Memory B cell (primary cell): ENCODE results near the gene IGSF9.

Source experiments
- ATAC-seq: fragments of 150-1000 bp; cut with Tn5 transposase; 2 replicates; pipeline ENCODE4 v1.10.0; 2021; ENCODE audit warnings: low read depth, mild to moderate bottlenecking, moderate library complexity
- DNase-seq, 2 donors: peaks; one replicate each; pipeline ENCODE4 v3.0.0; 2022; ENCODE audit warnings: low spot score in 2 of 2
- H3K27ac Mint-ChIP-seq: one replicate; pipeline ENCODE4 v1.8.0; 2022; ENCODE audit warnings: mild to moderate bottlenecking, moderate library complexity, mixed read lengths
- H3K27me3 Mint-ChIP-seq: one replicate; pipeline ENCODE4 v1.8.0; 2022; ENCODE audit warnings: mixed read lengths
- H3K36me3 Mint-ChIP-seq: one replicate; pipeline ENCODE4 v1.8.0; 2022; ENCODE audit warnings: mild to moderate bottlenecking, mixed read lengths
- H3K4me1 Mint-ChIP-seq: one replicate; pipeline ENCODE4 v1.8.0; 2022; ENCODE audit warnings: mixed read lengths
- H3K4me3 Mint-ChIP-seq: one replicate; pipeline ENCODE4 v1.8.0; 2022; ENCODE audit warnings: mild to moderate bottlenecking, moderate library complexity, mixed read lengths
- H3K9me3 Mint-ChIP-seq: one replicate; pipeline ENCODE4 v1.8.0; 2022; ENCODE audit warnings: mixed read lengths

Gene IGSF9

GRCh38 chr1:159937054-159937750, 8.2 kb downstream of the IGSF9 start:
- H3K4me3 Mint-ChIP-seq, result peak overlapping the region; percentile 46
- ATAC-seq (peak; percentile 28), DNase-seq (no peak)
- H3K36me3 Mint-ChIP-seq, result no peaks in the 10 kb centered on the region
- peaks cover 41% of the 10 kb centered on the region for H3K4me1 Mint-ChIP-seq
- H3K27ac Mint-ChIP-seq, result no peak overlapping the region
- H3K9me3 Mint-ChIP-seq, result no peaks in the 10 kb centered on the region
- no peaks in the 10 kb centered on the region for H3K27me3 Mint-ChIP-seq

- no peaks in the 10 kb centered on the region for H3K9me3 Mint-ChIP-seq
- no peaks in the 10 kb centered on the region for H3K36me3 Mint-ChIP-seq
- H3K4me3 Mint-ChIP-seq, result peak overlapping the region; percentile 33
- no peak overlapping the region for H3K27ac Mint-ChIP-seq
- peak; percentile 85 to 94 for DNase-seq
- peaks cover 41% of the 10 kb centered on the region for H3K4me1 Mint-ChIP-seq
- peaks cover 2% of the 10 kb centered on the region for H3K27me3 Mint-ChIP-seq
- ATAC-seq, result peak; percentile 80
Observed at GRCh38 chr1:159936273-159936904, 9.0 kb downstream of the IGSF9 start.

GRCh38 chr1:159935719-159936272, 9.6 kb downstream of the IGSF9 start:
- Mint-ChIP-seq H3K4me1 (peaks cover 41% of the 10 kb centered on the region), H3K36me3 (no peaks in the 10 kb centered on the region), H3K4me3 (no peak overlapping the region), H3K9me3 (no peaks in the 10 kb centered on the region), H3K27ac (no peak overlapping the region), H3K27me3 (peaks cover 3% of the 10 kb centered on the region)
- no peak for DNase-seq
- ATAC-seq, result peak; percentile 43

- Mint-ChIP-seq H3K4me1 (peaks cover 39% of the 10 kb centered on the region), H3K36me3 (no peaks in the 10 kb centered on the region), H3K4me3 (no peak overlapping the region), H3K27ac (no peak overlapping the region), H3K9me3 (no peaks in the 10 kb centered on the region), H3K27me3 (peaks cover 4% of the 10 kb centered on the region)
- DNase-seq, result no peak
- no peak for ATAC-seq
Observed at GRCh38 chr1:159935305-159935704, 10.1 kb downstream of the IGSF9 start.

- no peak overlapping the region for H3K27ac Mint-ChIP-seq
- H3K4me1 Mint-ChIP-seq, result peaks cover 39% of the 10 kb centered on the region
- H3K36me3 Mint-ChIP-seq, result no peaks in the 10 kb centered on the region
- peaks cover 4% of the 10 kb centered on the region for H3K27me3 Mint-ChIP-seq
- ATAC-seq (no peak), DNase-seq (no peak)
- no peak overlapping the region for H3K4me3 Mint-ChIP-seq
- H3K9me3 Mint-ChIP-seq, result no peaks in the 10 kb centered on the region
Observed at GRCh38 chr1:159934136-159935039, 11.0 kb downstream of the IGSF9 start.

GRCh38 chr1:159933347-159933746, 12.1 kb downstream of the IGSF9 start:
- ATAC-seq (no peak), DNase-seq (no peak)
- H3K27me3 Mint-ChIP-seq, result peaks cover 4% of the 10 kb centered on the region
- H3K36me3 Mint-ChIP-seq, result no peaks in the 10 kb centered on the region
- H3K4me1 Mint-ChIP-seq, result peaks cover 32% of the 10 kb centered on the region
- no peak overlapping the region for H3K27ac Mint-ChIP-seq
- H3K9me3 Mint-ChIP-seq, result no peaks in the 10 kb centered on the region
- H3K4me3 Mint-ChIP-seq, result no peak overlapping the region

GRCh38 chr1:159932296-159933285, 12.8 kb downstream of the IGSF9 start:
- Mint-ChIP-seq H3K36me3 (no peaks in the 10 kb centered on the region), H3K27me3 (peaks cover 4% of the 10 kb centered on the region), H3K27ac (no peak overlapping the region), H3K4me3 (no peak overlapping the region), H3K9me3 (no peaks in the 10 kb centered on the region), H3K4me1 (peaks cover 26% of the 10 kb centered on the region)
- no peak for DNase-seq
- ATAC-seq, result no peak

GRCh38 chr1:159931795-159932173, 13.6 kb downstream of the IGSF9 start:
- H3K4me3 Mint-ChIP-seq, result no peak overlapping the region
- no peaks in the 10 kb centered on the region for H3K9me3 Mint-ChIP-seq
- peaks cover 22% of the 10 kb centered on the region for H3K4me1 Mint-ChIP-seq
- no peak for DNase-seq
- peaks cover 4% of the 10 kb centered on the region for H3K27me3 Mint-ChIP-seq
- ATAC-seq, result no peak
- no peak overlapping the region for H3K27ac Mint-ChIP-seq
- no peaks in the 10 kb centered on the region for H3K36me3 Mint-ChIP-seq

GRCh38 chr1:159931101-159931794, 14.2 kb downstream of the IGSF9 start:
- no peaks in the 10 kb centered on the region for H3K9me3 Mint-ChIP-seq

GRCh38 chr1:159930634-159931033, 14.8 kb downstream of the IGSF9 start:
- Mint-ChIP-seq H3K36me3 (no peaks in the 10 kb centered on the region), H3K27me3 (peaks cover 4% of the 10 kb centered on the region), H3K9me3 (no peaks in the 10 kb centered on the region), H3K4me3 (no peak overlapping the region), H3K4me1 (peaks cover 23% of the 10 kb centered on the region), H3K27ac (no peak overlapping the region)
- no peak for ATAC-seq
- no peak for DNase-seq

More at GRCh38 chr1:159931101-159931794, 14.2 kb downstream of the IGSF9 start:
- ATAC-seq (no peak), DNase-seq (no peak)
- Mint-ChIP-seq H3K4me3 (no peak overlapping the region), H3K27ac (no peak overlapping the region), H3K36me3 (no peaks in the 10 kb centered on the region), H3K4me1 (peaks cover 23% of the 10 kb centered on the region), H3K27me3 (peaks cover 4% of the 10 kb centered on the region)

GRCh38 chr1:159930216-159930615, 15.2 kb downstream of the IGSF9 start:
- ATAC-seq (no peak), DNase-seq (no peak)
- Mint-ChIP-seq H3K4me3 (no peak overlapping the region), H3K27me3 (peaks cover 4% of the 10 kb centered on the region), H3K36me3 (peaks cover 2% of the 10 kb centered on the region), H3K9me3 (no peaks in the 10 kb centered on the region), H3K27ac (no peak overlapping the region), H3K4me1 (peaks cover 23% of the 10 kb centered on the region)

GRCh38 chr1:159929155-159930051, 16.0 kb downstream of the IGSF9 start:
- H3K36me3 Mint-ChIP-seq, result peaks cover 2% of the 10 kb centered on the region
- H3K27me3 Mint-ChIP-seq, result peaks cover 4% of the 10 kb centered on the region
- DNase-seq, result no peak
- H3K4me3 Mint-ChIP-seq, result no peak overlapping the region
- ATAC-seq, result no peak
- H3K9me3 Mint-ChIP-seq, result no peaks in the 10 kb centered on the region
- H3K27ac Mint-ChIP-seq, result no peak overlapping the region
- peaks cover 21% of the 10 kb centered on the region for H3K4me1 Mint-ChIP-seq
